ENCODE results near the gene UBE3A. TPM values are rescaled to one million over a fixed set of nuclear protein-coding genes. Genes with fewer than 3 reads are reported as not detected.

Gene UBE3A
- total RNA-seq, 1 donor = 91.2 TPM

GRCh38 chr15:25394898-25395297 lies 43.9 kb downstream of the UBE3A start:
- H3K79me2 ChIP-seq (ENCODE audit: insufficient read depth, low read length) = peaks cover 69% of the 10 kb centered on the region

DNA sequence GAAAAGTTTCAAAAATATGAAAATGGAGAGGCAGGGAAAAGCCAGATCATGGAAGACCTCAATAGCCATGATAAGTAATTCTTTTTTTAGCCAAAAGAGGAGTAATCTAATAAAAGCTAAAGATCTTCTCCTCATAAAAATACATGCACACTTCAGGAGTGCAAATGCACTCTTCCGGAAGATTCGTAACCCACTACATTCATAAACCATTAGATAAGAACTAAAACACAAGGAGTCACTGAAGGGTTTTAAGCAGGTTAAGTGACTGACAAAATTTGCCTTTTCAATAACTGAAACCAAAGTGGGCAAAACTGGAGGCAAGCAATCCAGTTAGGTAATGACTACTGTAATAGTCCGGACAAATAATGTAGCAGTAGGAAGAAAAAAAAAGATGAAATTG lies 46.0 kb downstream of the UBE3A start:
- Histone ChIP-seq H3K27ac (ENCODE audit: low read depth, low read length) (peak overlapping the region; percentile 68), H3K4me3 (ENCODE audit: insufficient read depth, low read length) (no peak overlapping the region)
- DNase-seq (ENCODE audit: insufficient read length, low spot score, missing footprints) = no peak

More at GRCh38 chr15:25394898-25395297, 43.9 kb downstream of the UBE3A start:
- peaks cover 24% of the 10 kb centered on the region for H3K4me1 ChIP-seq (ENCODE audit: insufficient read depth, low read length)
- H4K20me1 ChIP-seq (ENCODE audit: insufficient read depth, low read length) = peaks cover 6% of the 10 kb centered on the region
- no peak overlapping the region for H2AFZ ChIP-seq (ENCODE audit: low read length)
- no peak for TF ChIP-seq CTCF (IDR thresholded peaks at IDR 0.05; ENCODE audit: extremely low read depth, low read depth, low read length)
- H3K9me3 ChIP-seq (ENCODE audit: low read depth, low read length) = no peaks in the 10 kb centered on the region
- no peaks in the 10 kb centered on the region for H3K27me3 ChIP-seq (ENCODE audit: insufficient read depth, low read length)
- no peak overlapping the region for H3K4me2 ChIP-seq (ENCODE audit: insufficient read depth, low read length)
- no peak overlapping the region for H3K27ac ChIP-seq (ENCODE audit: low read depth, low read length)
- H3K36me3 ChIP-seq (ENCODE audit: insufficient read depth, low read length) = no peaks in the 10 kb centered on the region
- DNase-seq (ENCODE audit: insufficient read length, low spot score, missing footprints) = no peak
- no peak overlapping the region for H3K4me3 ChIP-seq (ENCODE audit: insufficient read depth, low read length)

DNA sequence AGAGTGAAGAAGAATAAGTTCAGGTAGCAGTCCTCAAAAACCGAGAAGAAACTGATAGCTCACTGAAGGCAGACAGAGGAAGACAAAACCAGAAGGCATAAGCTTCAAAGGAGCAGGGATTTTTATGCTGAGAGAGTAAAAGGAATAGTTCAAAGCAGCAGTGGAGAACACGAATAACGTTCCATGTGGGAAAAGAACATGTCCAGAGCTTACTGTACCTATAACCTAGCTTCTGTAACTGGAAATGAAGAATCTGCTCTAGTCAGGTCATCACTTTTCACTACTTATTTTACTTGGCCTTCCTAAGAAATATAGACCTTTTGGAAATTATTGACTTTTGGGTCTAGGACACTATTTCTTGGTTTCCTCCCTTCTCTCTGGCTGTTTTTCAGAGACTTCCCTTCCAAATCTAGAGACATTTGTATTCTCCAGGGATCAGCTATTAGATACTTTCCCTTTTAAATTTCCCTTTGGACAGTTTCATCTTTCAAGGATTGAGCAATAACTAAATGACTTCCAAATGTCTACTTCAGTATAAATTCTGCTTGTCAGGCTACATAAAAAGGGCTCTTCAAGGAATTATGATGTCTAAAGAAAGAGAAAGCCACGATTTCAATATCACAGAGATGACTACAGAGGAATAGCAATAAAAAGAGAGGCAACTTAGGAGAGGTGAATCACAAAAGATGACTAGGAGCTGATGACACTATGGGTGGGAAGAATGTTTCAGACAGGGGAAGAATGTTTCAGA lies 46.7 kb downstream of the UBE3A start:
- no peaks in the 10 kb centered on the region for H3K27me3 ChIP-seq (ENCODE audit: insufficient read depth, low read length)
- H3K36me3 ChIP-seq (ENCODE audit: insufficient read depth, low read length) = no peaks in the 10 kb centered on the region
- H4K20me1 ChIP-seq (ENCODE audit: insufficient read depth, low read length) = peaks cover 12% of the 10 kb centered on the region
- H3K4me2 ChIP-seq (ENCODE audit: insufficient read depth, low read length) = peak overlapping the region; percentile 65
- H3K4me3 ChIP-seq (ENCODE audit: insufficient read depth, low read length) = peak overlapping the region; percentile 11
- H3K9me3 ChIP-seq (ENCODE audit: low read depth, low read length) = no peaks in the 10 kb centered on the region
- H2AFZ ChIP-seq (ENCODE audit: low read length) = no peak overlapping the region
- TF ChIP-seq CTCF (IDR thresholded peaks at IDR 0.05; ENCODE audit: extremely low read depth, low read depth, low read length) = no peak
- peaks cover 24% of the 10 kb centered on the region for H3K4me1 ChIP-seq (ENCODE audit: insufficient read depth, low read length)
- peak; percentile 66 for DNase-seq (ENCODE audit: insufficient read length, low spot score, missing footprints)
- peaks cover 75% of the 10 kb centered on the region for H3K79me2 ChIP-seq (ENCODE audit: insufficient read depth, low read length)
- peak overlapping the region; percentile 68 for H3K27ac ChIP-seq (ENCODE audit: low read depth, low read length)

More for the DNA sequence above, 46.0 kb downstream of the UBE3A start:
- Histone ChIP-seq H3K4me2 (ENCODE audit: insufficient read depth, low read length) (peak overlapping the region; percentile 65), H2AFZ (ENCODE audit: low read length) (no peak overlapping the region), H4K20me1 (ENCODE audit: insufficient read depth, low read length) (peaks cover 12% of the 10 kb centered on the region), H3K4me1 (ENCODE audit: insufficient read depth, low read length) (peaks cover 24% of the 10 kb centered on the region), H3K9me3 (ENCODE audit: low read depth, low read length) (no peaks in the 10 kb centered on the region), H3K36me3 (ENCODE audit: insufficient read depth, low read length) (no peaks in the 10 kb centered on the region), H3K27me3 (ENCODE audit: insufficient read depth, low read length) (no peaks in the 10 kb centered on the region), H3K79me2 (ENCODE audit: insufficient read depth, low read length) (peaks cover 74% of the 10 kb centered on the region)
- no peak for TF ChIP-seq CTCF (IDR thresholded peaks at IDR 0.05; ENCODE audit: extremely low read depth, low read depth, low read length)

DNA sequence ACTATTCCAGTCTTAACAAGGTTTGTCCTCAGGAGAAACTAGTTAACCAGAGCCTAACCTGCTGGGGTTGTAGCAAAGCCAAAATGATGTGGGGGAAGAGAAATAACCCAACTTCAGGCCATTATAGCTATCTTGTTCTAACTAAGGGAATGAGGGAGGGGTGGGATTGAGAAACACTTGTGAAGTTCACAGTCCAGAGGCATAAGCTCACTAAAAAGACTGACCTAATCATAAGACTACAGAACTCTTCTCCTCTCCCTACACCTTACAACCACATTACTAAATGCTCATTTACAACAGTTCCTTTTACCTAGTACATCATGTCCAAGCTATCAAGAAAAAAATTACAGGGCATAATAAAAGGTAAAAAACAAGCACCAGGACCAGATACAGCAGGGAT lies 52.8 kb downstream of the UBE3A start:
- Histone ChIP-seq H3K4me2 (ENCODE audit: insufficient read depth, low read length) (no peak overlapping the region), H2AFZ (ENCODE audit: low read length) (no peak overlapping the region), H3K9me3 (ENCODE audit: low read depth, low read length) (no peaks in the 10 kb centered on the region), H3K4me3 (ENCODE audit: insufficient read depth, low read length) (no peak overlapping the region), H3K4me1 (ENCODE audit: insufficient read depth, low read length) (no peaks in the 10 kb centered on the region), H3K79me2 (ENCODE audit: insufficient read depth, low read length) (peaks cover 96% of the 10 kb centered on the region), H3K27ac (ENCODE audit: low read depth, low read length) (no peak overlapping the region), H3K27me3 (ENCODE audit: insufficient read depth, low read length) (no peaks in the 10 kb centered on the region), H3K36me3 (ENCODE audit: insufficient read depth, low read length) (no peaks in the 10 kb centered on the region), H4K20me1 (ENCODE audit: insufficient read depth, low read length) (peaks cover 9% of the 10 kb centered on the region)
- no peak for DNase-seq (ENCODE audit: insufficient read length, low spot score, missing footprints)
- TF ChIP-seq CTCF (IDR thresholded peaks at IDR 0.05; ENCODE audit: extremely low read depth, low read depth, low read length) = no peak

All from osteoblast (primary cell).